ENCODE data around the gene HUWE1.
"Not testable (repeated sequence)": the region's sequence is repeated elsewhere in the genome, so short reads cannot be mapped to it uniquely, and the experiment has no call there.

HUWE1 gene
- 253 to 965 (median 383) reads per million in 17 experiments for total RNA-seq

DNA sequence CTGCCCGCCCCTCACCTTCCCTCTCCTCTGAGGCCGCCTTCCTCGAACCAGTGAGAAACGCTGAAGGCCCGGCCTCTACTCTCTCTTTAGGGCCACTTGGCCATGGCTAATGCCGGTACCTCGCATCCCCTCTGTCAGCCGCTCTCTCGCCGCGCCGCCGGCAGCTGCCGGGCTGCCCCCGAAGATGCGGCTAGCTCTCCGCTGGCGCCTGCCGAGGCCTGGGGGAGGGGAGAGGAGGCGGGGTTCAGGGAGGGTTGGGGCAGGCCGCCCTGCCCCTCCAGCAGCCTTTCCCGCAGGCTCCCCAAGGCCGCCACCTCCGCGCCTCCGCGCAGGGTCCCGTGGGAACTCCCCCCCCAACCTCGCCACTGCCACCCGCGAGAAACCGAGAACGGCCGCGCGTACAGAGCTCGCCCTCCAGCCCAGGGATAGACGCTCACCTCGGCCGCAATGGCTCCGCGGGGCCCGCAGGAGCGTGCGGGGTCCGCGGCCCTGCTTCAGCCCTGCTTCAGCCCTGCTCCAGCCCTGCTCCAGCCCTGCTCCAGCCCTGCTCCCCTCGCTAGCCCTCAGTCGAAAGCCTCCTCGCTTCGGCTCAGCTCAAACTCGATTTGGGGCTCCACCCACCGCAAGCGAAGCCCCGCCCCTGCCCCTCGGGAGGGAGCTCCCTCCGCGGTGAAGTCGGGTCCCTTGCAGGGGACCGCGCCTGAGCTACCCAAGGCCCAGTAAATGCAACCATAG is at the start of gene HUWE1:
HUWE1 (minus strand) TSS at position 569 of the 735 bp plus-strand sequence. CDS start 32,612 bp downstream, outside the sequence.
- peak; percentile 56 to 85 (median 76) for DNase-seq

DNA sequence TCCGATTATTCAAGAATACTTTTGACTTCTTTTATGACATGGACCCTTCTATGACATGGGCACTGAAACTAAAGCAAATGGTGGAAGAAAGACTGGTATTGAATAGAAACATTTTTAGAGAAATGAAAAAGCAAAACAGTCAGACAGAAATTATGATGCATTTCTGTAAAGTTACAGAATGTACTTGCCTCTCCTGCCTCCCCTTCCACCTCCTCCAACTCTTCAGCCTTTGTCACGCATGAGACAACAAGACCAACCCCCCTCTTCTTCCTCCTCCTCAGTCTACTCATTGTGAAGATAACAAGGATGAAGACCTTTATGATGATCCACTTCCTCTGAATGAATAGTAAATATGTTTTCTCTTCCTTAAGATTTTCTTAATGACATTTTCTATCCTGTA is 46.3 kb upstream of the HUWE1 start:
- no peak for DNase-seq

DNA sequence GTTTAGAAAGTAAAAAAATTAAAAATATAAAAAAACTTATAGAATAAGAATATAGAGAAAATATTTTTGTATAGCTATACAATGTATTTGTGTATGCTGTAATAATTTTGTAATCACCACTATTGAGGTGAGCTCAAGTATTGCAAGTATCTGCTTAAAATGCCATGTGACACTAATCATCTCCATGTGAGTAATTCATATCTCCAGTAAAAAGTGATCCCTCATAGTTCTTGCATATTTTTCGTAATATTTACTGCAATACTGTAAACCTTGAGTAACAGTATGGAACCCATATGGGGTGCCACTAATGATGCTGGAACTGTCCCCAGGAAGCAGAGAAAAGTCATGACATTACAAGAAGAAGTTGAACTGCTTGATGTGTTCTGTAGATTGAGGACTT is 43.2 kb upstream of the HUWE1 start:
- peak in 2 of 4 experiments; percentile 26 to 36 for DNase-seq

DNA sequence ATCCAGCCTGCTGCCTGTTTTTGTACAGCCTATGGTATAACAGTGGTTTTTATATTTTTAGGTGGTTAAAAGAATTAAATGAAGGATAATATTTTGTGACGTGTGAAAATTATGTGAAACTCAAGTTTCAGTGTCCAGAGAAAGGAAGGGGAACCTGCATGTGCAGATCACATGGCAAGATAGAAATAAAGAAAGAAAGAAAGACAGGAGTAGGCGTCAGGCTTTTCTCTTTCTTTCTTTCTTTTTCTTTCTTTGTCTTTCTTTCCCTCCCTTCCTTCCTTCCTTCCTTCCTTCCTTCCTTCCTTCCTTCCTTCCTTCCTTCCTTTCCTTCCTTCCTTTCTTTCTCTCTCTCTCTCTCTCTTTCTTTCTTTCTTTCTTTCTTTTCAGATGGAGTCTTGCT is 42.0 kb upstream of the HUWE1 start:
- DNase-seq = no peak

DNA sequence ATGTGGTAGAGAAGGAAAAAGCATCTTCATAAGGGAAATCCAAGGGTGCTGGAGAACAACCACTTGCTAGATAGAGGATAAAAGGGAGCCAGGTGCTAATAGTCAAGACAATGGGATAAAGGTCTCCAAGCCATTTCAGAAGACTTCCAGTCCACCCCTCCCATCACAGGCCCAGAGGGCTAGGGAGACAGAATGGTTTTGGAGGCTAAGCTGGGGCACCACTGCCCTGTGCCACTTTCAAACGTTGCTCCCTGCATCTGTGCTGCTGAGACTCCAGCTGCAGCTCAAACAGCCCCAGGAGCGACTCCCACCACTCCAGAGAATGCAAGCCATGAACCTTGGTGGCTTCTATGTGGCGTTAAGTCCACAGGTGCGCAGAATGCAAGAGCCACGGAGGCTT is 38.4 kb upstream of the HUWE1 start:
- DNase-seq = no peak

GRCh38 chrX:53723381-53723780 is 36.9 kb upstream of the HUWE1 start:
- no peak for DNase-seq

DNA sequence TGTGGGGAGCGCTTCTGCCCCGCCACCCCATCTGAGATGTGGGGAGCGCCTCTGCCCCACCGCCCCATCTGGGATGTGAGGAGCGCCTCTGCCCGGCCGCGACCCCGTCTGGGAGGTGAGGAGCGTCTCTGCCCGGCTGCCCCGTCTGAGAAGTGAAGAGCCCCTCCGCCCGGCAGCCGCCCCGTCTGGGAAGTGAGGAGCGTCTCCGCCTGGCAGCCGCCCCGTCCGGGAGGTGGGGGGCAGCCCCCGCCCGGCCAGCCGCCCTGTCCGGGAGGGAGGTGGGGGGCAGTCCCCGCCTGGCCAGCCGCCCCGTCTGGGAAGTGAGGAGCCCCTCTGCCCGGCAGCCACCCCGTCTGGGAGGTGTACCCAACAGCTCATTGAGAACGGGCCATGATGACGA is 35.1 kb upstream of the HUWE1 start:
- DNase-seq = not testable (repeated sequence)

- DNase-seq = not testable (repeated sequence)
These were observed 33.1 kb upstream of the HUWE1 start for GRCh38 chrX:53719666-53720065.

DNA sequence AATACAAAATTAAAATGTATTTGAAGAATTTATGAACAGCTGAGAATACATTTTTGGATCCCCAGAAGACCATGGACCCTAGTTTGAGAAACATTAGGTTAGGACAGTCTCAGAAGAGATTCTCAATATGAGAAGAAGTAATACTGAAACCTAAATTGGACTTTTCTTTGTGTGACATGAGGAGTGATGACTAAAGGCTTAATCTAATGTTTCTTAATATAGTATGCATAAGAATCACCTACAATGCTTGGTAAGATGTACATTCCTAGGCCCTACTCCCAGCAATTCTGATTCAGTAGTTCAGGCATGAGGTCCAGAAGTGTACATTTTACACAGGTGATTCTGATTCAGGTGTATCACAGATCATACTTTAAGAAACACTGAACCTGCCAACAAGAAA is 31.6 kb upstream of the HUWE1 start:
- no peak for DNase-seq

DNA sequence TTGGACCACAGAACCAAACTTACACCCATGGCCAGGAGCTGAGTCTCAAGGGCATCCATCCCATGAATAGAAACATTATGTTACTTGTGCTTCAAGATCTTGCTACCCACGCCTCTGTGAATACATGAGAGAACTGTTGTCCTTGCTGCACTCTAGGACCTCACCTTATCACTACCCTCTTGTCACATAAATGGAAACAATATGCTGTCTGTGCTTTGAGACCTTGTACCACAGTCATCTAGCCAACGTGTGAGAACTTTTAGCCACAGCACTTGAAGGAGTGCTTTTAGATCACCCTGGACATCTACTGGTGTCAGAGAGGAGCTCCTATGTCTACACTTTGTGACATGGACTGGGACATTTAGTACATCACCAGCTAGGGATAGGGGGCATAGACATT is 30.7 kb upstream of the HUWE1 start:
- no peak for DNase-seq

DNA sequence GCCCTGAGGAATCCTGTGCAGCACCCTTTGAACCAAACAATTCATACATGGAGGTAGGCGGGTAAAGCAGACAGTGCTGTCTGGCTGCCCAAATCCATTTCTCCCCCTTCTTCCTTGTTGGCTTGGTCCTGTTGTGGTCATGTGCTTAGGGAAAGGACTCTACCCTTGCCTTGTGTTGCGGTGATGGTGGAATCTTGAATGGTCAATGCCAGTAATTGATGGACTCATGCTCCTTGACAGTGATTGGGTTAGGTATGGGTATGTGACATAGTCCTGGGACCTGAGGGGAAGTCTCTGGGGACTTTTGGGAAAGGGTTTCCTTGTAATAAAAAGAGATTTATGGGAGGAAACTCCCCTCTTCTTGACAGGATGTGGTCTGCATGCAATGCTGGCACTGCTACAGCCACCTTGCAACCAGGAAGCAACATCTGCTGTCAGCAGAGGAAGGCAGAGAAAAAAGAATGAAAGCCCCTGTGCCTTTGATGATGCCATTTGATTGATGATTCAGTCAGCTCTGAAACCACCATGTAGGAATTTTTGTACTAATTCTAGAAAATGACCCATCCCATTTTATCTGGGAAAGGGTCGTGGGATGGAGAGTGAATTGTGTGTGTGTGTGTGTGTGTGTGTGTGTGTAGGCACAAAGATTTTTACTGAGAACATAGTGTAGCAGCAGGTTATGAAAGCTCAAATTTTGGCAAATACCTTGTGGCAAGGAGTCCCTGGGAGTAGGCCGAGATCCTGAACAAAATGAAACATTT is 30.0 kb upstream of the HUWE1 start:
- DNase-seq = peak in 3 of 4 experiments; percentile 4 to 19 (median 12)

DNA sequence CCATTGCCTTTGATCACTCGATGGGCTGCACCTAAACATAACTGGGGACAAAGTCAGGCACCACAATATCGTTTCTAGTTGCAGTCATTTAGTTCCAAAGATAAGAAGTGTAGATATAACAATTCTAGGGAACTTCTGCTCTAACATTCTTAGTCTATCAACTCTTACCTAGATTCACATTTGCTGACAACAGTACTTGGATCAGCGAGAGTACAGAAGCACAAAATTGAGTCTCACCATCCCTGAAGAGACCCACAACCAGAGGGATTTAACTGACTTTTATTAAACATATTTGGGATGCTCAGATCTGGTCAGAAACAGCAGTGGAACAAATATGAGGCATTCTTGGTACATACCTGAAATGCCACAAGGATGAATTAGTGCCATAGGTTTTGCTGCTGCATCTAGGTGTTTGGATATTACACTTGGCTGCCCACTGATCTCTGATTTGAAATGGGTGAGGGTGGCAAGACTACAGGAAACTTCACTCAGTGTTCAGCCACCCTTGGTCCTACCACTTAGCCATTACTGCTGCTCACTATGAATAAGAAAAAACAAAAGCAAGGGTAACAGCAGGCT is 28.9 kb upstream of the HUWE1 start:
- no peak for DNase-seq

GRCh38 chrX:53714580-53715345 is 28.2 kb upstream of the HUWE1 start:
- DNase-seq = peak; percentile 41 to 71 (median 66)

- peak in 2 of 4 experiments; percentile 14 to 16 for DNase-seq
These were observed 27.6 kb upstream of the HUWE1 start for GRCh38 chrX:53713987-53714579.

DNA sequence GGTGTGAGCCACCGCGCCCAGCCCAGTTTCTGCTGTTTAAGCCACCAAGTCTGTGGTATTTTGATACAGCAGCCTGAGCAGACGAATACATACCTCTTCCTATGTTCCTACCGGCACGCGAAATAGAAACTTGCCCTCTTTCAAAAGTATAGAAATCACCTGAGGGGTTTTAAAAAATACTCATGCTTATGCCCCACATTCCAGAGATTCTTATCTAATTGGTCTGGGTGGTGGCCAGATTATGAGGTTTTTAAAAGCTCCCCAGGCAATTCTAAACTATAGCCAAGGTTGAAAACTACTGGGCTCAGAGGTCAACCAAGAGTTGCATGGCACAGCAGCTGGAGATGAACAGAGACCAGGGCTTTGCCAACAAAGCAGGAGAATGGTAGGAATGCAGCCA is 24.9 kb upstream of the HUWE1 start:
- no peak for DNase-seq

DNA sequence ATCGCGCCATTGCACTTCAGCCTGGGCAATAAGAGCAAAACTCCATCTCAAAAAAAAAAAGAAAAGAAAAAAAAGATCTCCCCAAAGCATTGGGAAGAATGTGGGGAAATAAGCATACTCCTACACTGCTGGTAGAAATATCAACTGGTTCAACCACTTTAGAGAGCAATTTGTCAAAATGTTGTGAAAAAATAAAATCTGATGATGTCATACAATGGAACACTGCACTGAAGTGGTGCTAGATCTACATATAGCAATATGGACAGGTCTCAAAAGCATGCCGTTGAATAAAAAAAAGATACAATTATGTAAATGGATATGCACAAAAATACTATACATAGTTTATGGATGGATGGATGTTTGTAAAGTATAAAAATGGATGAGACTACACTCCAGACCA is 18.3 kb upstream of the HUWE1 start:
- no peak for DNase-seq

DNA sequence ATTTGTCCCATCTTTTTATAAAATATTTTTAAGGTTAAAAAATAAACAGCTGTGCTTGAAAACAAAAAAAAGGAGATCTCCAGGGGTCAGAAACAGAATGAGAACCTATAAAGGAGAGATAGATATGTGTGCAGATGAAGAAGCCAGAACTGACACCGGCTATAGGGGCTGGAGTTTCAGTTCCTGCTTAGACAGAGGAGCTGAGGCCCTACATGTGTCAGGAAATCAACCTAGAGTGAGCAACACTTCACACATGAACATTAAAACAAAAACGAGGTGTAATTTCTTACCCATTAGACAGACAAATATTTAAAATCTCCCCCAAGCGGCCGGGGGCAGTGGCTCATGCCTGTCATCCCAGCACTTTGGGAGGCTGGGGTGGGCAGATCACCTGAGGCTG is 17.8 kb upstream of the HUWE1 start:
- no peak for DNase-seq

GRCh38 chrX:53695946-53696549 is 9.5 kb upstream of the HUWE1 start:
- no peak for DNase-seq

DNA sequence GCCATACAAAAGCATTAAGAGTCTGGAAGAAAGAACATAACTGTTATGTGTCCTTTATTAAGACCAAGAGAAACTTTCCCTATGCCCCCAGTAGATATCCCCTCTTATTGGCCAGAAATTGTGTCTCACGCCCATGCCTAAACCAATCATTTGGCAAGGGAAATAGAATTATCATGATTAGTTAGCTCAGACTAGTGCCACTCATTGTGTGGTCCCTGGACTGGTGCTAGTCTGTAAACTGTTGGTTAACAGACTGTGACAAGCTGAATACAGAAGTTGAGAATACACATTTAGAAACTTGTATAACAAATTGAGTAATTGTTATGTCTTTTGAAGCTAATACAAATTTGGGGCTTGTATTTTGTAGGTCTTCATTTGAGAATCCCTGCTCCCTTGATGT is 8.1 kb upstream of the HUWE1 start:
- DNase-seq = no peak

DNA sequence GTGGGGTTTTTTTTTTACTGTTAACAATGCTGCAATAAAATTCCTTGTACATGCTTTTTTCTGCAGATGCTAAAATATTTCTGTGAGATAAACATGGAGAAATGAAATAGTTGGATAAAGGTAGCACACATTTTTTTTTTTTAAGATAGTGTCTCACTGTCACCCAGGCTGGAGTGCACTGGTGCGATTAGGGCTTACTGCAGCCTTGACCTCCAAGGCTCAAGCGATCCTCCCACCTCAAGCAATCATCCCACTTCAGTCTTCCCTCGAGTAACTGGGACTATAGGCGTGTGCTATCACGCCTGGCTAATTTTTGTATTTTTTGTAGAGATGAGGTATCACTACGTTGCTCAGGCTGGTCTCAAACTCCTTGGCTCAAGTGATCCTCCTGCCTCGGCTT is 1.8 kb upstream of the HUWE1 start:
- DNase-seq = no peak

GRCh38 chrX:53685711-53686110 is 808 bp downstream of the HUWE1 start:
- no peak for DNase-seq

Data from suppressor macrophage (primary cell).